ENCODE measurements around the gene PAX2.

Gene PAX2

DNA sequence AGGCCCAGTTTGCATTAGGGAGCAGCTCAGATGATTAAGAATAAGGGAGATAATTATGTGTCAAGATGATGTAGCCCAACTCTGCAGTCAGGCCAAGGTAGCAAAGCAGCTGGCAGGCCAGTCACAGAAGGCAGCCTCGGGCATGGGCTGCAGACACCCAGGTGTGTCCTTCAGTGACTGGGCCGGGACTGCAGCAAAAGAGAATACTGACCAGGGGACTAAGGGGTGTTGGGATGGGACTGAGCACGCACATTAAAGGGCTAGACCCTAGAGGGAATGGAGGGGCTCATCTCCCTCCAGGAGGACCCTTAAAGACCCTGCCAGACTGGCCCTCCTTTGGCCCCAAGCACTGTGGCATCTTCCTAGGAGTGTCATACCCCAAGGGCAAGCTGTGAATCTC, 38.7 kb downstream of the PAX2 start:
- no peak for DNase-seq (ENCODE audit: low read depth in 1 of 2, low spot score in 1 of 2)

- DNase-seq (ENCODE audit: low read depth in 1 of 2, low spot score in 1 of 2): no peak
These were observed 41.2 kb downstream of the PAX2 start for GRCh38 chr10:100786591-100786990.

GRCh38 chr10:100788002-100788903, 42.9 kb downstream of the PAX2 start:
- no peak for DNase-seq (ENCODE audit: low read depth in 1 of 2, low spot score in 1 of 2)

DNA sequence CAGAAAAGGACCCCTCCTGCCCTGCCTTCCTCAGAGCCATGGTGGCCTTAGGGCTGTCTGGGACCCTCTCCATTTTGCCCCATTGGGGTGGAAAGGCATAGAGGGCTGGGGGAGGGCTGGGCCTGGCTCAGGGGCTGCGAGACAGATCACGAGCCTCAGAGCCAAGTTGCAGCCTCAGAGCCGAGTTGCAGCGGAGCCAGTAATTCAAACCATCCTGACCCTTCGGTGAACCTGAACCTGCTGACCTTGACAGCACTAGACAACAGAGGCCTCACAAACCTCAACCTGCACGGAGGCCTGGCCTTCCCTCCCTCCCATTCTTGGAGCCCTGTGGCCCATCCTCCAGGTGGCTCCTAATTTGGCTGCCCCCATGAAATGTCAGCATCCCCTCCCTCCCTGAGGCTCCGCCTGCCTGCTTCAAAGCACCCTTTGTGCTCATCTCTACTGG, 45.4 kb downstream of the PAX2 start:
- no peak for DNase-seq (ENCODE audit: low read depth in 1 of 2, low spot score in 1 of 2)

- no peak for DNase-seq (ENCODE audit: low read depth in 1 of 2, low spot score in 1 of 2)
These were observed 46.1 kb downstream of the PAX2 start for GRCh38 chr10:100791369-100792058.

DNA sequence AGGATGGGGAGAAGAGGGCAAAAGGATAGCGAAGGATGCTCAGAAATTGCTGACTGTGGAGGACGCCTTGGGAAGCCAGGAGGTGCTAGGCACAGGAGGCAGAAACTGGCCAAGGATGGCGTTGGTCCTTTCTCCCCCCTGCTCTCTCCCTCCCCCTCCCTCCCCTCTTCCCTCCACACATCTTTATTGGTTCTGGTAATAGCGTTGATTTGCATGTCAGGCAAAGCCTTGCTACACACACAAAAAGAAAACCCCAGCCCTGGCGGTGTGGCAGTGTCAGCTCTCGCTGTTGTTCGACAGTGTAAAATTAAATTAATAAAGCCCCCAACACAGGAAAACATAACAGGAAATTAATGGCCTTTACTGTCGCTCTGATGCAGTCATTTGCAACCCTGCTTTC, 47.2 kb downstream of the PAX2 start:
- DNase-seq (ENCODE audit: low read depth in 1 of 2, low spot score in 1 of 2): no peak

DNA sequence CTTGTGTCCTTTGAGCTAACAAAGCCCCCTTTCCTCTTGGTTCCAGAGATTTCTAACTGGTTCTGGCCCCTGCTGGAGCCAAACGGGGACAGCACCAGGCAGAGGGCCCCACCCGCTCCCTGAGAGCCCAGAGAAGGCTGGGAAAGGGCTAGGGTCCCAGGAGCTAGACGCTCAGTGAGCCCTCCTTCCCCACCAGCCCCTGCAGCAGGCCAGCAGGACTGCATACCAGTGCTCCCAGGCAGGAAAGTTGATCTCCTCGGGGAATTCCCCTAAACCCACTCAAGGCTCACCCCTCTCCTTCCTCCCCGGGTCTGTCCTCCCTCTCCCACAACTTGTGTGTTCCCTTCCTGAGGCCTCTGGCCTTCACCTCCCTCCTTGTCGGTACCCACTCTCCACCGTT, 47.7 kb downstream of the PAX2 start:
- DNase-seq (ENCODE audit: low read depth in 1 of 2, low spot score in 1 of 2): no peak

GRCh38 chr10:100799881-100800280, 54.5 kb downstream of the PAX2 start:
- no peak for DNase-seq (ENCODE audit: low read depth in 1 of 2, low spot score in 1 of 2)

GRCh38 chr10:100800931-100801330, 55.5 kb downstream of the PAX2 start:
- no peak for DNase-seq (ENCODE audit: low read depth in 1 of 2, low spot score in 1 of 2)

- no peak for DNase-seq (ENCODE audit: low read depth in 1 of 2, low spot score in 1 of 2)
These were observed 56.8 kb downstream of the PAX2 start for GRCh38 chr10:100802196-100802595.

DNA sequence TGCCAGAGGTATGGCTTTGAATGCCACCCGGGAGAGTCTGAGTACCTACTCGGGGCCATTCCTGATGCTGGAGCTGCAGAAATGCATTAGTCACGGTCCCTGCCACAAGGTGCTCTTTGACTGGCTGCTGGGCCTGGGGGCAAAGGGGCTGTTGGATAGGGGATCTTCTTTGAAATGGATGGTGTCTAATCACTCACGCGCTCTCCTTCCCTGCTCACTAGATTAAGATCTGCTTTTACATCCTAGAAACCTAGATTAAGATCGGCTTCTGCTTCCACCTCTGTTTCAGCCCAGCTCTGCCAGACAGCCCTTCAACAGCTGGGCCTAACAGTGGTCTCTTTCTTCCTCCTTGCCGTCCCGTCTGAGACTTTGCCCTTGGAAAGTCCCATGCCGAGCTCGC, 57.2 kb downstream of the PAX2 start:
- no peak for DNase-seq (ENCODE audit: low read depth in 1 of 2, low spot score in 1 of 2)

DNA sequence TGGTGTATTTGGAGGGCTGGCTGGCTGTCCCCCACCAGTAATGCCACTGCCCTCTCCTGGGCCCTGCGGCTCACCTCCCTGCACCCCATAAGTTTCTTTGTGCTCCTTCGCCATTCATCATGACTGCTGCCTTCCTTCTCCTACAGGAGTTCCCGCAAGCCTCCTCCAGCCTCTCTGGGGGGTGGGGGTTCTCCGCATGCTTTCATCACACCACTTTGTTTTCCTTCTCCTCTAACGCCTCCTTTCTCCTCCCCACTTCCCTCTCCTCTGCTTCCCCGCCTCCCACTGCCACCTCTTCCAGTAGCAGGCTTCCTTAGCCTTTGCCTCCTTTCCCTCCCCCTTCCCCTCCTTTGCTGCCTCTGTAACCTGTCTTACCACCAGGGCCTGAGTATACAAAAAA, 58.1 kb downstream of the PAX2 start:
- no peak for DNase-seq (ENCODE audit: low read depth in 1 of 2, low spot score in 1 of 2)

- DNase-seq (ENCODE audit: low read depth in 1 of 2, low spot score in 1 of 2): no peak
These were observed 58.5 kb downstream of the PAX2 start for GRCh38 chr10:100803908-100804307.

DNA sequence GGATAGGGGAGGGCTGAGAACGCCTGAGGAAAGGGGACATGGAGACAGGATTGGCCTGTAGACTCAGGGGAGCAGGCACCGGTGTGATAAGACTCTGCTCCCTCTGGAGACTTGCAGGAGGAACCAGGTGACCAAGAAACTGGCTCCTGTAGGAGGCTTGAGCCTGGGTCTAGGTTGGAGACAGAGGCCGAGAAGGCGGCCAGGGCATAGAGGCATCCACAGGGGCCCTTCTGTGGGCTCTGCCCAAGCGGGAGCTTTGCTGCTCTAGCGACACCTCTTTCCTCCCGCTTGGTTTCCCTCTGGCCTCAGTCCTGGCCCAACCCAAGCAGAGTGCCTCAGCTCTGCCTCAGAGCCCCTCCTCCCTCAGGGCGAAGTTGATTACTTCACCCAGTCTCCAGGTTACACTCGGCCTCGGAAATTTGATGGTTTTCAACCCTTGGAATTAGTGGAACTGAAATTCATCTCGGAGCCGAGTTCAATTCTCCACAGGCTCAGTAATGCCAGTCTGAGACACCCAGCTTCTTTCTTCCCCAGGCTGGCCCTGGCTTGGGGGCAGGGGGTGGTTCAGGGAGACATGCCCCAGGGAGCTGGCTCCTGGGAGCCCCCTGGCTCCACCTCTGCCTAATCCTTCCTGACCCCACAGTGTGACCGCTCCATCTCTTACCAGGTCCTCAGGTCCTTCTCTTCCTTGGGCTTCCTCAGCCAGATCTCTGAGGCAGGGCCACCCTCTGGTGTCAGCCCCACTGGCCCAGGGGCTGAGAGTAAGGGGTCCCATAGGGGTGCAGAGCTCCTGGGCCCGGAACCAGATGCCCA, 60.4 kb downstream of the PAX2 start:
- no peak for DNase-seq (ENCODE audit: low read depth in 1 of 2, low spot score in 1 of 2)

GRCh38 chr10:100806356-100806645, 60.9 kb downstream of the PAX2 start:
- DNase-seq (ENCODE audit: low read depth in 1 of 2, low spot score in 1 of 2): no peak

DNA sequence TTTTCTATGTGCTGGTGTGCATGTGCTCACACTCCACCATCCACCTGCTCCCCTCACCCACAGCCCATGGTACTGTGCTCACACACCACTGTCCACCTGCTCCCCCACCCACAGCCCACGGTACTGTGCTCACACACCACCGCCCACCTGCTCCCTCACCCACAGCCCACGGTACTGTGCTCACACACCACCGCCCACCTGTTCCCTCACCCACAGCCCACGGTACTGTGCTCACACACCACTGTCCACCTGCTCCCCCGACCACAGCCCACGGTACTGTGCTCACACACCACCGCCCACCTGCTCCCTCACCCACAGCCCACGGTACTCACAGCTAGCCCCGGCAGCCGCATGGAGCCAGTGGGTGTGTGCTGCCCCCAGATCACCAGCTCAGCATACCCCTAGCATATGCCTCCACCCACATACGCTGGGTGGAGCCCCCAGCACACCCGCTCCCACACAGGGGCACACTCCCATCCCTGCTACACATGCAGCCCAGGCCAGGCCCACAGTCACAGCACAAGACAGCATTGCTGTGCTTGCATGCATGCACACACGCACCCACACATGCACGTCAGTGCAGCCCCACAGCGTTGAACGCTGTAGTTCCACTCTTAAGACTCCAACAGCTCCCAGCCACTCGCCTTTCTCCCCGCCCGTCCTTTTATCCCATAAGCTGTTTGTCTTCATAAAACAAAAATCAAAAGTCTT, 62.0 kb downstream of the PAX2 start:
- DNase-seq (ENCODE audit: low read depth in 1 of 2, low spot score in 1 of 2): no peak

DNA sequence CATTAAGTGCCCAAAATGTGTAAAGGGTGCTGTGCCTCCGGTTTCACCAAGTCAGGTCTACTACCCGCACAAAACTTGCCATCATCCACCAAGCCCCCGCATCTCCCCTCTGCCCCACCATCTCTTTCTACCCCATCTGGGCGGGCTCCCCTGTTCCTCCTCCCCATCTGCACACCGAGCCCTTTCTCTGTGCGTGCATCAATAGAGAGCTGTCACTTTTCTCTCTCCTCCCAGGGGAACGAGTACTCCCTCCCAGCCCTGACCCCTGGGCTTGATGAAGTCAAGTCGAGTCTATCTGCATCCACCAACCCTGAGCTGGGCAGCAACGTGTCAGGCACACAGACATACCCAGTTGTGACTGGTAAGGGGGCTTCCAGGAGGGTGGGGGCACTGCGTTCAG, 63.5 kb downstream of the PAX2 start:
- no peak for DNase-seq (ENCODE audit: low read depth in 1 of 2, low spot score in 1 of 2)

- no peak for DNase-seq (ENCODE audit: low read depth in 1 of 2, low spot score in 1 of 2)
These were observed 64.9 kb downstream of the PAX2 start for GRCh38 chr10:100810091-100810834.

DNA sequence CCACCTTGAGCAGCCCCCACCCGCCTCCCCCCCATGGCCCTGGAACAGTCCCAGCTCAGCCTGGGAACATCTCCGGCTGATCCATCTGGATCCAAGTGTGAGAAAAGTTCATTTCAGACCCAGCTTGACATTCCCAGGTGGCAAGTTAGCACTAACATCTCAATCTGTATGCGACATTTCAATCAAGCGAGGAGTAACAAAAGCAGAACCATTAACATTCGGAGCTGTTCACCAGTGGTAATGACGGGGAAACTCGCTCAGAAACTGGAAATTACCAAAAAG, 65.4 kb downstream of the PAX2 start:
- no peak for DNase-seq (ENCODE audit: low read depth in 1 of 2, low spot score in 1 of 2)

- no peak for DNase-seq (ENCODE audit: low read depth in 1 of 2, low spot score in 1 of 2)
These were observed 65.9 kb downstream of the PAX2 start for GRCh38 chr10:100811261-100811660.
